A549 (cell line): ENCODE data around the gene SRM.

Experiments
- CTCF ChIP-seq: fragments of >200 bp; sonication (Bioruptor Twin); formaldehyde crosslinking; IDR thresholded peaks from 3 replicates; pipeline ENCODE4 v1.5.1; 2016
- POLR2A ChIP-seq: IDR thresholded peaks from 2 replicates; pipeline ENCODE4 v1.6.1; 2012; ENCODE audit warnings: mild to moderate bottlenecking, low read length
- REST ChIP-seq: fragments of 200-600 bp; sonication (generic); IDR thresholded peaks from 2 replicates; pipeline ENCODE4 v1.6.1; 2016; ENCODE audit warnings: antibody characterized with exemption, mild to moderate bottlenecking, moderate library complexity
- TP53 ChIP-seq: fragments of 250-450 bp; sonication (Bioruptor Pico); IDR thresholded peaks from 2 replicates; pipeline ENCODE4 v1.5.0; 2021; ENCODE audit warnings: mild to moderate bottlenecking, moderate library complexity

GRCh38 chr1:11023201-11023600 is 36.6 kb downstream of the SRM start:
- TF ChIP-seq TP53 (CRISPR knock-in tag): no peak
- TF ChIP-seq CTCF: no peak
- TF ChIP-seq POLR2A: no peak
- no peak for TF ChIP-seq REST
